Measurements from ENCODE around the gene ORAI3.
"Not testable (repeated sequence)": the region's sequence is repeated elsewhere in the genome, so short reads cannot be mapped to it uniquely, and the experiment has no call there.

The ORAI3 gene

GRCh38 chr16:30924076-30924912 lies 24.6 kb upstream of the ORAI3 start:
- DNase-seq: no peak

DNA sequence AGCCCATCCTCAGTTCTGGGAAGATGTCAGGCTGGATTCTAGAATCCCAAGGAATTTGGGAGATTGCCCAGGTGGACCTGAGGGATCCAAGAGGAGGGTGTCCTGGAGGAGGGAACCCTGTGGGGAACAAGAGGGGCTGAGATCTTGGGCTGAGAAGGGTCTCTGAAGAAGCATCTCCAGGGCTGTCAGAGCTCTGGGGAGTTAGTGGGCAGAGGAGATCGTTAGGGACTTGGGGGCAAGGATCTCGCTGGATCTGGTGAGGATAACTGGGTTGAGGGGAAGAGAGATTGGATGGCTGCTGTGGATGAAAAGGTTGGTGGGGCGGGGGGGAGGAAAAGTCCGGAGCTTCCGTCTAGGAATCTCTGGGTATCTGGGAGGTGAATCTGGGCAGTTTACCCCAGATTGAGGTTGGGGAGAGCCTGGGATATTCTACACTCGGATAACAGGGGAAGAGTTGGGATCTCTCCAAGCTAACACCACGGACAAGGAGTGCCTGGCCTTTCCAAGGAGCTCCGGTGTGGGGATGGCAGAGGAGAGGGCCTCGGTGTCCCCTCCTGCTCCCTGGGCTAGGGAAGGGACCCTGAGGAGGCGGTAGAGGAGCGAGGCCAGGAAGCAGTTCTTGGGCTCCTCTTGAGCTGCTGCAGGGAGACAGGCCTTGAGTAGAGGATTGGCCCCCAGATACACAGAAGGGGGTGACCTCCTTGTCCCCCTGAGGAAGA lies 23.8 kb upstream of the ORAI3 start:
- no peak for DNase-seq

GRCh38 chr16:30925632-30925987 lies 23.3 kb upstream of the ORAI3 start:
- no peak for DNase-seq

DNA sequence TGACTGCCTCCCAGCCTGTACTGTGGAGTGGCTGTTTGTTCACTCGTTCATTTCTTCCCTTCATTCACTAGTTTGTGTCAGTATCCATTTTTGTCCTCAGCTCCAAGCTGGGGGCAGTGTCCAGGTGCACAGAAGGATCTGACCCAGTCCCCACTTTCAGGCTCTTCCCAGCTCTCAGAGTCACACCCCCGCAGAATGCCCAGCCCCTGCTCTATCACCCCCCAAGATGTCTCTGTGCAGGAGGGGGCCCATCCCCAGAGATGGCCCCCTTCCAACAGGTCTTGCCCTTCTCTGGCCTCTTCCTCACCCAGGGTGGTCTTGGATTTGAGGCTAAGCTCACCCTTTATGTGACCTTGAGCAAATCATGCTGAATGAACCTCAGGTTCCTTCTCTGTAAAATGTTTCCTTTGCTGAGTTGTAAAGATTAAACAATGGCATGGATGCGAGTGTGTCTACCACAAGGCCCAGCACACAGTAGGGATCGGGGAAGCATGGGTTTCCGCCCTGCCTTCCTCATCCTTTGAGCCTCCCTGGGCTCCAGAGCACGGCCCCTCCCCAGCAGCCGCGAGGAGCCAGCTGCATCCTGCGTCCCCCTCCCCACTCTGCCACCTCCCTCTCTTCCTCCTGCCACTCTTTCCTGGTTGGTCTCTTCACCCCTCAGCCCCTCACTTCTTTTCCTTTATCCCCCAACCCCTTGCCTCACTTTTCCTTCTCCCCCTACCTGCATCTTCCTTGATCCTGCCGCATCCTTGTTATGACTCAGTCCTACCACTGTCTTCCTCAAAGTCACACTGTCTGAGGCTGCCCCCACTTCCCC lies 22.7 kb upstream of the ORAI3 start:
- no peak for DNase-seq

- DNase-seq: no peak
Measured at GRCh38 chr16:30926937-30927788, 21.7 kb upstream of the ORAI3 start.

- peak; percentile 84 for DNase-seq
Measured at GRCh38 chr16:30927789-30928378, 21.0 kb upstream of the ORAI3 start.

DNA sequence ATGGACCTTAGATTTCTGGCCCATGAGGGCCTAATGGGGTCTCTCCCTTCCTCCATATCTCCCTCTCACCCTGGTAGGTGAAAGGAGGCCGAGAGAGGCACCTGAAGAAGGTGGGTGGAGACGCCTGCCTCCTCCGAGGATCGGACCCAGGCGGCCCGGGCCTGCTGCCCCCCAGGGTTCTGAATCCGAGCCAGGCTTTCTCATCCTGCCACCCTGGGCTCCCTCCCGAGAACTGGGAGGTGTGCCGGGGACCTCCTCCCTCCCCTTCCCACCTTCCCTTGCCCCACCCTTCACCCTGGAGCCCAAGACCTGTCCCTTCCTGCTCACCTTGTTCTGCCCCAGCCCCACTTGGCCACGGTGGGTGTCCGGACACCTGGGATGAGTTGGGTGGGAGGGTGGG lies 20.5 kb upstream of the ORAI3 start:
- DNase-seq: no peak

GRCh38 chr16:30929167-30929566 lies 19.7 kb upstream of the ORAI3 start:
- no peak for DNase-seq

DNA sequence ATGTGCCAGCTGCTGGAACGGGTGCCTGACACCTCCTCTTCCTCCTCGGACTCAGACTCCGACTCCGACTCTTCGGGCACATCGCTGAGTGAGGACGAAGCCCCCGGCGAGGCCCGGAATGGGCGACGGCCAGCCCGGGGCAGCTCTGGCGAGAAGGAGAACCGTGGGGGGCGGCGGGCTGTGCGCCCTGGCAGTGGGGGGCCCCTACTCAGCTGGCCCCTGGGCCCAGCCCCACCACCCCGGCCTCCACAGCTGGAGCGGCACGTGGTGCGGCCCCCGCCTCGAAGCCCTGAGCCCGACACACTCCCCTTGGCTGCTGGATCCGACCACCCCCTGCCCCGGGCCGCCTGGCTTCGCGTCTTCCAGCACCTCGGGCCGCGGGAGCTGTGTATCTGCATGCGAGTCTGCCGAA lies 18.7 kb upstream of the ORAI3 start:
- no peak for DNase-seq

GRCh38 chr16:30931068-30931650 lies 17.7 kb upstream of the ORAI3 start:
- no peak for DNase-seq

GRCh38 chr16:30934827-30935557 lies 13.9 kb upstream of the ORAI3 start:
- no peak for DNase-seq

- no peak for DNase-seq
Measured at GRCh38 chr16:30937692-30938091, 11.2 kb upstream of the ORAI3 start.

- DNase-seq: not testable (repeated sequence)
Measured at GRCh38 chr16:30939571-30939970, 9.3 kb upstream of the ORAI3 start.

- no peak for DNase-seq
Measured at GRCh38 chr16:30941600-30942425, 7.1 kb upstream of the ORAI3 start.

GRCh38 chr16:30942426-30942806 lies 6.5 kb upstream of the ORAI3 start:
- DNase-seq: no peak

- DNase-seq: no peak
Measured at GRCh38 chr16:30944352-30944751, 4.5 kb upstream of the ORAI3 start.

DNA sequence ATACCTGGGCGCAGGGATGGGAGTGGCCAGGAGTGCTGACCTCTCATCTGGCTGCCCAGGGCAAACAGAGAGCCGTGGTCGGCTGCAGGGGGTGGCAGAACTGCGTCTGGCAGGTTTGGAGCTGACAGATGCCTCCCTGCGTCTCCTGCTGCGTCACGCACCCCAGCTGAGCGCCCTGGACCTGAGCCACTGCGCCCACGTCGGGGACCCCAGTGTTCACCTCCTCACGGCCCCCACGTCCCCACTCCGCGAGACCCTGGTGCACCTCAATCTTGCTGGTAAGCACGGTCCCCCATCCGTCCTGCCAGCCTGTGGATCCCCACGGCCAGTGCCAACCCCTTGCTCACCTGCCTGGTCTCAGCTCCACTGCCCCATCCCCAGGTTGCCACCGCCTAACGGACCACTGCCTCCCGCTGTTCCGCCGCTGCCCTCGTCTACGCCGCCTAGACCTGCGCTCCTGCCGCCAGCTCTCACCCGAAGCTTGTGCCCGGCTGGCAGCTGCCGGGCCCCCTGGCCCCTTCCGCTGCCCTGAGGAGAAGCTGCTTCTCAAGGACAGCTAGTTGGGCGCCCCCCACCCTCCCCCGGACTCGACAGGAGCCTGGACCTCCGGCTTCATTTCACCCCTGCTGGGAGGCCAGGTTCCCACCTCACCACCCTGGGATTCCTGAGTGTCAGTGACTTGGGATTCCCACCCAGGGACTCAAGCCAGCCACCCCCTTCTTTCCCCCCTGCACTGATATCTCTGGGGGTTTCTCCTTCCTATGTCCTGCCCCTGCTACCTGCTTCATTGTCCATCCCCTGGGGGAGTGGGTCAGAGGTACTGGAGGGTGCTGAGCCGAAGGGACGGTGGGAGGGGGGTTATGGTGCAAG lies 2.0 kb upstream of the ORAI3 start:
- no peak for DNase-seq

- DNase-seq: no peak
Measured at GRCh38 chr16:30947541-30947858, 1.4 kb upstream of the ORAI3 start.
